ENCODE measurements around the gene HTR2A. TPM values are rescaled to one million over a fixed set of nuclear protein-coding genes. Genes with fewer than 3 reads are reported as not detected.
A peak's percentile ranks its signal among the peaks of the same experiment; 100 is the strongest.

The HTR2A gene
- total RNA-seq, 1 donor from 2014 or later, result not detected

DNA sequence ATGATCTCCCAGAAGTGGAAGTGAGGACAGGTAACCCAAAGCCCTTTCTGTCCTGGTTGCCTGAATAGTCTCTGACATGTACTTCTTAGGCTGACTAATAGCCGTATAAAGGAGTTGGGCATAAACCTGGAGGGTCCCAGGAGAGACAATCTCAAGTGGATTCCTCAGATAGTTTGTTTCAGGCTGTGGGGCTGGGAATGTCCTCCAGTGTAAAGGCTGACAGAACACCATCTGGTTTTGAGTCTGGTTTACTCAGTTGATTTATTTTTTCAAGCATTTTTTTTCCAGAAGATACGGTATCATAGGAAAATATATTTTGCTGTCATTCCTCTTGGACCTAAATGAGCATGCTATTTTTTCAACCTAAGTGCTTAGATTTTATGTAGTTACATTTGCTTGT, 15.2 kb downstream of the HTR2A start:
- ATAC-seq (no peak), DNase-seq (ENCODE audit: missing footprints) (no peak)
- intact Hi-C loops (cut with DNase I), result no loop called here

DNA sequence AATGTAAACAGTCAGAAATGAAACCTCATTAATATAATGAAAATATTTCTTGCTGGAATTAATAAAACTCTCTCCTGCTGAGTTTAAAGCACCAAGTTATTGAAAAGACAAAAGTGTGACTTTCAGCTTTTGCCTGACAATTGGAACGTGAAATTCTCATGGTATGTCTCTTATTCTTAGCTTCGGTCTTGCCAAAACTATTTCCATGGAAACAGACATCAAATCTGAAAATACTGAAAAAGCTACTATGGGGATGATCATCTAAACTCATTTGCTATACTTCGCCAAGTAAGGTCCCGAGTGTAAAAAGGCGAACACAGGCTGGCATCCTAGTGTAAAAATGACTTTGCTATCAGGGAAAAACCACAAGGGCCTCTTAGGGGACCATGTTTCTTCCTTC, 22.8 kb downstream of the HTR2A start:
- ATAC-seq (no peak), DNase-seq (ENCODE audit: missing footprints) (no peak)
- intact Hi-C loops (cut with DNase I), result no loop called here

DNA sequence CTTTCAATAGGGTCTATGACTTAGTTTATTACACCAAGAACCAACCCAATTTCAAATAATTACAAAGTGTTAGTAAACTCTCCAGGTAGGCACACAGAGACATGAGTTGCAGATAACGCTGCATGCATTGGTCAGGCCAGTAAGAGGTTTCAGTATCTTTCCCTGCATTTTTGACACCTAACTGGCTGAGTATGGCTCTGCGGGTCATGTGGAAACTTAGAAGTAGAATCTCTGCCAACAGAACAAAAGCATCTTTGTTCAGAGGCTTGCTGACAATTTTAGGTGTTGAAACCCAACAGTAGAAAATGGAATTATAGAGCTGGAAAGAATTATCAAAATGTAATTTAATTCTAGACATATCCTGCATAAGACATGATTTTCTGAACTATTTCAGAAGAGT, 25.3 kb downstream of the HTR2A start:
- ATAC-seq (no peak), DNase-seq (ENCODE audit: missing footprints) (no peak)
- intact Hi-C loops (cut with DNase I), result no loop called here

DNA sequence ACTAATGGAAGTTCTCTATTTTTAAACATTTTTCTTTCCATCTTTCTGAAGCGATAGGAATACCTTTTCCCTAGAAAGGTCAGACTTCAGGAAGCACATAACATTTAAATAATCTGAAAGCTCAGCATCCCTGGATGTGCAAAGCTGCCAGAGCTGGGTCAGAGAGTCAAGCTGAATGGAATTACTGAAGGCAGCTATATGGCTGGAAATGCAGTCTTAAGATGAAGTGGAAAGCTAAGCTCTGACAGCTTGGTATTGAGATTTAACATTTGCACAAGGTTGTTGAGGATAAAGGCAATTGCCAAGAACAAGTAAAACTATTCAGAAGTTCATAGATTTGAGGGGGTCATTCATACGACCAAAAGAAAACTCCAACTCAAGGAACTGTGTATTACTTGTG, 28.8 kb downstream of the HTR2A start:
- DNase-seq (ENCODE audit: missing footprints) (no peak), ATAC-seq (no peak)
- intact Hi-C loops (cut with DNase I), result no loop called here

DNA sequence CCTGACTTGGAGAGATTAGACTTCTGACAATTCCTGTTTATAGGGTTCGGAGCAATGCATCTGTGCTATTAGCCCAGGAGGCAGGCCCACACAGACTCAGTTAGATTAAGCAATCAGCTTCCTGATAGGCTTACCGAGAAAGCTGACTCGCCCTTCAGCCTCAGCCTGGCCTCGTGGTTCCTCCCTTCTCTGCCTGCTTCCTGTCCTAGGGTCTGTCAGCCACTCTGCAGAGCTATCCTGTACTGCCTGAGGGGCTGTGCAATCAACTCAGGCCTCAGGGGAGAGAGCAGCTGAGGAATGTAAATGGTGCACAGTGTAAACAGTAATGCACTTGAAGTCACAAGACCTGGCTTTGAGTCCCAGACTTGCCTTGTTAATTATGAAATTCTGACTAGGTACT, 30.7 kb downstream of the HTR2A start:
- DNase-seq (ENCODE audit: missing footprints) (peak; percentile 63), ATAC-seq (peak; percentile 76)
- intact Hi-C loops (cut with DNase I), result no loop called here

DNA sequence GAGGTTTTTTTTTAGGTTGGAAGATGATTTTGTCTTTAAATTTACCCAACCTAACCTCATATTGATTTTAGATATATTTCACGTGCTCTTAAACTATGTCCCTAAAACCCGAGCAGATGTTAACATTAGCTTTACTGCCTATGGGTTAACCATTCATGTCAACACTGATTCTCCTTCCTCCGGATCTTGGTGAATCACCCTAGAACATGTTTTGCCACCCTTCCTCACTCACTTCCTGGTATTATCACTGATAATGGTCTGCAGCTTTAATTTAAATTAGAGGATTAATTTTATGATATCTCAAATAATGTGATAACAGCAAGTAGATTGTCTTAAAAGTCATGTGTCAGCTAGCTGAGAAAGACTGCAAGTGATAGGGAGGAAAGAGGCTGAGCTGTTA, 31.9 kb downstream of the HTR2A start:
- intact Hi-C loops (cut with DNase I), result no loop called here
- DNase-seq (ENCODE audit: missing footprints) (no peak), ATAC-seq (no peak)

DNA sequence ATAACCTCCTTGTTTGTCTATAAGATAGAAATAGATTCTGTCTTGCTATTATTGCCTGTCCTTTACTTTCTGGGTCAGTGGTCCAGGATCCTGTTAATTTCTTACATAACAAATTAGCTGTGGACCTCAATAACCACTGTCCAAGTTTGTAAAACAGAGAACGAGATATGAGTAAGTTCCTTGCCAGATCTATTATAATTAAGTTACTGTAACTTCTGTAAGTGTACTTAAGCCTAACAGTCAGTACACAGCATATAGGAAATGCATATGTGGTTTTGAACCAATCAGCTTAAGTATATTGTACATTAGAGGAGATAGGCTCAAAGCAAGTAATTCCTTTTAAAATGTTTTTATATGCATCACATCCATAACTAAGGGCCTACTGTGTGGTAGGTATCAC, 34.9 kb downstream of the HTR2A start:
- no peak for ATAC-seq
- intact Hi-C loops (cut with DNase I), result no loop called here
- no peak for DNase-seq (ENCODE audit: missing footprints)

DNA sequence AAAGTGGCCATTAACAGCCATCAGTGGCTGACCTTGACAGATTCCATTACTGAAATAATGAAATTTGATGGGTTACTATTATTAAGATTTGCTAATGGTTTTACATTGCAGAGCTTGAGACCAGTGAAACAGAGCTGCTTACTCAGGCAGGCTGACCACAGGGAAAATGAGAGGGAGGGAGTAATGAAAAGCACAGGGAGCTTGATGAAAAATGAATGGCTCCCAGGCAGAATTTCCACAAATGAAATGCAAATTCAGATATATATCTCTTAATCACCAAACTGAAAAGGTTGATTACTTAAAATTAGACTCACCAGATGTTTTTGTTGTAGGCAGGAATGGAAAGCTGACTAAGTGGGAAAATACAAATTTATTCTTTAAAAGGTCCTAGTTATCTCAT, 36.1 kb downstream of the HTR2A start:
- ATAC-seq (no peak), DNase-seq (ENCODE audit: missing footprints) (no peak)
- intact Hi-C loops (cut with DNase I), result no loop called here

DNA sequence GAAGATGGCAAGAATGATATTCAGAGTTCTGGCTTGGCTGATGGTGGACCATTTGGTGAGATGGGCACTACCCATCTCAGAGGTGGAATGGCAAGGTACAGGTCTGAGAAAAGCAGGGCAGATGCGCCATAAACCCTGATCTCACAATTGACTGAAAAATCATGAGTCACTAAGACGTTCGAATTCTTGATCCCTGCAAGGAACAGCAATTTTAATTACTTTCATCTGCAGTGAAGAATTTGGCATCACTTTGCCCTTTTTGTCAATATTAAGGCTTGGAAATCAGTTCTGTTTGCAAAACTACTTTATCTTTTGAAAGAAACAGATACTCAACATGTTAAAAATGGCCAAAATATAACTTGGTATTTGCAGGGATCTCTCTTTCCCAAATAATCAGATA, 38.1 kb downstream of the HTR2A start:
- intact Hi-C loops (cut with DNase I), result no loop called here
- no peak for ATAC-seq

DNA sequence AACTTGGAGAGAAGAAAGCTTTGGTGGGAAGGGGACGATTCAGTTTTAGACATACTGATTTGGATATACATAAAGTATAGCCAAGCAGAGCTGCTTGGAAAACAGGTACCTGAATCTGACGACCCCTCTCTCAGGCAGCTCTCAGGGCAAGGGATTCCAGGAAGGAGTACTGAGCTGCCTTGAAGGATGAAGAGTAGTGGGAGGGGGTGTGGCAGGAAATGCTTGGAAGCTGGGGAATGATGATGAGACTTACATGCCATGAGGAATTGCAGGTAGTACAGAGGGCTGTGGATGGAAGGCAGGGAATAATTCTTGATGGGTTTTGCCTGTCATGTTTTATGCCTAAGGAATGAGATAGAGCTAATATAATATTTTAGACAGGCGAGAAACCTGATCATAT, 38.7 kb downstream of the HTR2A start:
- no peak for ATAC-seq
- DNase-seq (ENCODE audit: missing footprints), result no peak
- intact Hi-C loops (cut with DNase I), result no loop called here

More for the DNA sequence above, 38.1 kb downstream of the HTR2A start:
- no peak for DNase-seq (ENCODE audit: missing footprints)

DNA sequence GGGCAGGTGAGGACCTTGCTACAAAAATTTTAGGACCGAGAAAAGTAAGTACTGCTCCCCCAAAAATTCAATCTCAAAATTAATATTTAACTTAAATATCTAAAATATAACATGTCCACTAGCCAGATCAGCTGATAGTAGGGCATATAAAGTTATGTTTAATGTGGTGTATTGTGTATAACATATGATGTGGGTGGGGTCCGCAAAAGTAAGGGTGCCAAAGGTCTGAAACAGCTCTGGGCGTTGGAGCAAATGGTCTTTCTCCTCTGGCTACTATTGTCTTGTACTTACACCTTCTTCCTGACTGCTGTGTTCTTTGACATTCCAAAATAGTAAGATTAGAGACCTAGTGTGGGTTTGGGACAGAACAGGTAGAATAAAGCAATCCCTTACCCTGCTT, 41.2 kb downstream of the HTR2A start:
- DNase-seq (ENCODE audit: missing footprints) (no peak), ATAC-seq (no peak)
- intact Hi-C loops (cut with DNase I), result no loop called here

DNA sequence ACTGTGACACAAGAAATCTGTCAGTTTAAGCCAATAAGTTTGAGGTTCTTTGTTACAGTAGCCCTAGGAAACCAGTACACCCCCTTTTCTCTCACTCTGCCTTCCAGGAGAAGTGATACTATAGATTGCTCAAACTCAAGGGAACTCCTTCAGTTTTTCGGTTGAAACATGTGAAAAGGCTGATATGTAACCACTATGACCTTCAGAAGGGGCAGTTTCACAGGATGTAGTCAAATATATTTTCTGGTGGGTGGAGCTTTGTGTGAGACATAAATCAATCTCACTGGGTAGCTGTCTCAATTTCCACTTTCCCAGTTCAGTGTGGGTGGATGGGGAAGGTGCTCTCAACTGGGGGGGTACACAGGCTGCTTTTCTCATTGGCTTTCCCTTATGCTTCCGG, 41.7 kb downstream of the HTR2A start:
- ATAC-seq, result no peak
- intact Hi-C loops (cut with DNase I), result no loop called here

DNA sequence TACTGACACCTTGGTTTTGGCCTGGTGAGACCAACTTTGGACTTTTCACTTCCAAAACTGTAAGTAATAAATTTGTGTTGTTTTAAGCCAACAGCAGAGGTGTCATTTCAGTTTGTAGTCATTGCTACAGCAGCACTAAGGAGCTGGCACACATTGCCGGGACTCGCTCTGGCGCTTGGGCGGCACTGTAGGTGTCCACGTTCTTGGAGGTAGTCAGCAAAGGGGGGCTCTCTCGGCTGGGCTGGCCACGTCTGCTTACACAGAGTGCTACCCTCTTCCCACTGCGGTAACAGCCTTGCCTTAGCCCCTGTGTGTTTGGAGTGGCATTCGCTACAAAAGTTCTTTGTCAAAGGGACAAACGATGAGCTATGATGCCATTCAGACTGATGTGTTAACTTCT, 44.7 kb downstream of the HTR2A start:
- DNase-seq (ENCODE audit: missing footprints) (peak; percentile 55), ATAC-seq (no peak)
- intact Hi-C loops (cut with DNase I), result no loop called here

More for the DNA sequence above, 41.7 kb downstream of the HTR2A start:
- DNase-seq (ENCODE audit: missing footprints), result no peak

DNA sequence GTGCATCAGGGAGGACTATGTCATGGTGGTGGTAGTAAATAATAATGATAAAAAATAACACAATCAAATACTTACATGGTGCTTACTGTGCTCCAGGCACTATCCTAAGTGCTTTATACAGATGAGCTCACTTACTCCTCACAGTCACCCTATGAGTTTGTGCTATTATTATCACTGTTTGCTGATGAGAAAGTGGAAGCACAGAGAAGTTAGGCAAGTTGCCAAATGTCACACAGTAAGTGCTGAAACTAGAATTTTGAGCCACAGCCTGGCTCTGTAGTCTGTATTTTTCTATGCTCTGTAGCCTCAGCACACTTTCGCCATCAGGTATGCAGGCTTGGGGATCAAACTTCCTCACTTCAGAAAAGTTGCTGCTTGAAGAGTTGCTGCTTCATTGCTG, 46.6 kb downstream of the HTR2A start:
- ATAC-seq (no peak), DNase-seq (ENCODE audit: missing footprints) (no peak)
- intact Hi-C loops (cut with DNase I), result no loop called here

DNA sequence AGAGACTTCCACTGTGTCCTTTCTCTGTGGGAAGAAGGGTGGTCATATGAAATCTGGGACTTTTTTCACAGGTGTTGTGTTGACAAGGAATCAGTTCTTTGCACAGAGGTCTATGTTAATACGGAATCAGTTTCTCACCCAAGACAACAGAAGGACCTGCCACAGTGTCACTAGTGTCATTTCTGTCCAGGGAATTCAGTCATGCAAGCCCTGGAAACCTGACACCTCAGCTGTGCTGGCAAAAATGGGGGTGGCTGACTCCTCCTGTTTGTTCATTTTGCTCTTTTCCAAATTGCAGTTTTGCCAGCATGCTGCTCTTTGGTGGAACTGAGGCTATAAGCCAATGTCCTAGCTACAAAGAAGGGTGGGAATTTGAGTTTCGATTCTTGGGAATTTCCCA, 50.1 kb downstream of the HTR2A start:
- ATAC-seq, result no peak
- intact Hi-C loops (cut with DNase I), result no loop called here
- DNase-seq (ENCODE audit: missing footprints), result no peak

DNA sequence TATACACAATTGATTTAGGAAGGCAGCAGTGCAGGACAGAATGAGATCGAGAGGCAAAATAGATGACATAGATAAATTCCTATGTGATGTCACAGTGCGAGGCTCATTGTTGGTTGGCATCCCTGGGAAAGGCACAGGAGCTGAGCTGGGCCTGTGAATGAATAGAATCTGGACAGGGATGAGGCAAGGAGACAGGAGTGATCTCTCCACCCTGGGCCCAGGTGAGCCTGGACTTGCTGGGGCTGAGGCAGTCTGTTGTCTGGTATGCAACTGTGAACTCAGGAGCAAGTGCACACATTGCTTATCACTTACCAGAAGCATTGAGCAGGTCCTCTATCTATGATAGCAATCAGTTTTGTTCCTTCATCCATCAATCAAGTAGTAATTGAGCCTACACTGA, 51.7 kb downstream of the HTR2A start:
- intact Hi-C loops (cut with DNase I), result no loop called here
- ATAC-seq (no peak), DNase-seq (ENCODE audit: missing footprints) (no peak)

DNA sequence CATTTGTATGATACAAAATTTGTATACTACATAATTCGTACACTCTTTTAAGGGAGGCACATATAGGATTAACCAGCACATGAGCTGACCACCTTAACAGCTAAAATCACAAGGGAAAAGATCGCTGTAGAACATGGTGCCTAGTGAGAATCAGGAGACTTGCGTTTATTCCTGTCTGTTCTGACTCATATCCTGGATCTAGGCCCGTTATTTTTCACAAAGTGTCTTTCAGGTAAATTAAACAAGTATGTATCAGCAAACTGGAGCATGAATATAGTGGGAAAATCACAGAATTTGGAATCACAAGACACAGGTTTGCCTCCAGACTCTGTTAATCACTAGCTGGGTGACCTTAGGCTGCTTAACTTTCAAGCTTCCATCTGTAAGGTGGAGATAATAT, 52.4 kb downstream of the HTR2A start:
- intact Hi-C loops (cut with DNase I), result no loop called here
- ATAC-seq (no peak), DNase-seq (ENCODE audit: missing footprints) (no peak)

DNA sequence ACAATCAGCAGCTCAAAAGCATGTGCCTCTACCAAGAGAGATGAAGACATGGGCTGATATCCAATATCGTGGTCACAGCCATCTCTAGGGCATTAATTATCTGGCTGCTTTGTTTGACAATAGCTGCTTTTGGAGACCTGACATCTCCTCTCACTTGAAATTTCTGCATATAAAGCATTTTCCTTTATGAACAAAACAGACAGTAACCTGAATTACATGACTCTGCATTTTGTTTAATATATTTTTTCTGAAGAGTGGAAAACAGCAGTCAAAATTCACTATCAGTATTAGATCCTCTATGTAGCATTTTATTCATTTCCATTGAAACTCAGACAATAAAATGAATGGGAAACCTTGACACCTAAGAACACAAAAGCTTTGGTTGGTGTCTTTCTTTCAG, 57.5 kb downstream of the HTR2A start:
- intact Hi-C loops (cut with DNase I), result no loop called here
- DNase-seq (ENCODE audit: missing footprints) (no peak), ATAC-seq (no peak)

DNA sequence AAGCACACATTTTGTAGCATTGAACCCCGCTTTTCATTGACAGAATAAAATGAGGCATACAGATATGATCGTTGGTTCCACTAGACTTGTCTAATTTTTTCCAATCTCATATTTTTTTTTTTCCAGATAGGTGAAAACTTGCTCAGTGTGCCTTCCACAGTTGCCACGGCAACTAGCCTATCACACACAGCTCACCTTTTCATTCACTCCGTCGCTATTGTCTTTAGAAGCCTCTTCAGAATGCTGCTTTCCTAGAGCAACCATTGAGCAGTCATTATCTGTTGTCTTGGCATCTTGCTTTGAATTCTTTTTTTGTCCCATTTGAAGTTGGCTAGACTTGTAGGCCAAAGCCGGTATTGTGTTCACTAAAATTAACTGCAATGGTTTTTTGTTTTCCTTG, 62.2 kb downstream of the HTR2A start:
- intact Hi-C loops (cut with DNase I), result loop anchor here (5.0 kb wide), 1 partner anchor 938 kb away; no protein-coding TSS in a partner anchor
- no peak for ATAC-seq

DNA sequence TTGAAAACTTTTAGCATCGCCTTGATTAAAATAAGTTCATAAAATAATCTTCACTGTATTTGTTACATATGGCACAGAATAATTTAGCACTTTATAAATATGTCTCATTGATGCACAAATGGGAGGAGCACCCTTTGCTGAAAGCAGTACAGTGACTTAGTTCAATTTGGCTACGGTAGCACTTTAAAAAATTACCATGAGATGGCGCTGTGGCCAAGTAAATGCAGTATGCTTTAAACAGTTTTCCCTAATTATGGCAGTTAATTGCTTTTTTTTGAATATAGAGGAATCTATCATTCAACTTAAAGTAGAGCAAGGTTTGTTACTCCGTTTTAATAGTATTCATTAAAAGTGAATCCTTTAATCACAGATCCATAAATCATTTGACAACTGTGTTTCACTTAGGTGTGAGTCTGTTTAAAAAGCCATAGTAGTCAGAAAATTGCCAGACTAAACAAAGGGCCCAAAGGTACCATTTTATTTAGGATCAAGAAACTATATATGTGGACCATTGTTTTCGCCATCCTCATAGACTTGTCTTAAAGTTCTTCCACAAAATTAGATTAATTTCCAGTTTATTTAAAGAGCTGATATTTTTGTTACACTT, 65.2 kb downstream of the HTR2A start:
- no peak for DNase-seq (ENCODE audit: missing footprints)
- no peak for ATAC-seq
- intact Hi-C loops (cut with DNase I), result loop anchor here (5.0 kb wide), 1 partner anchor 941 kb away; no protein-coding TSS in a partner anchor

More for the DNA sequence above, 62.2 kb downstream of the HTR2A start:
- DNase-seq (ENCODE audit: missing footprints), result no peak

DNA sequence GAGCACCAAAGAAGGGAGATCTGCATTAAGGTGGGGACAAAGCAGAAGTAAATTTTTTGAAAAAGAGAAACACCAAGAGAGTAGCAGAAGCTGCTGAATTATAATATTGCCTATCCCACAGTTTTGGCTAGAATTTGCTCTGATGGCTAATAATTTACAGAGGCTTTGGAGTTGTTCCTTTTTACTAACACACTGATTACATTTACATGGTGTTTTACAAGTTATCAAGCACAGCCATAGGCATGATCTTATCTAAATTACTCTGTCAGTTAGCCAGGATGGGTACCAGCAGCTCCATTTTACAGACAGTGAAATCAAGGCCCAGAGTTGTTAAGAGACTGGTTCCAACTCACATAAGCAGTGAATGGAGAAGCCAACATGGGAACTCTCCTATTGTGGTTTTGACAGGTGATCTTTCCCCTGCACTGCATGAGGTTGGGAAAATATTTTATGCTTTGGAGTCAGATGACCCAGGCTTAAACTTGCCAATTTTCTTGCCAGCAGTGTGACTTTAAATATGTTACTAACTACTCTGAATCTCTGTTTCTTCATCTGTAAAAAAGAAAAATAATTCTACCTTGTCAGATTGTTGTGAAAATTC, 66.3 kb downstream of the HTR2A start:
- ATAC-seq (no peak), DNase-seq (ENCODE audit: missing footprints) (no peak)
- intact Hi-C loops (cut with DNase I), result loop anchor here (5.0 kb wide), 1 partner anchor 942 kb away; no protein-coding TSS in a partner anchor

Data from Right ventricle myocardium inferior (tissue), 1 donor.